ENCODE measurements around the gene EPHA10.

GRCh38 chr1:37704966-37705365, 60.0 kb downstream of the EPHA10 start:
- TF ChIP-seq CTCF (IDR thresholded peaks at IDR 0.05) (no peak), POLR2A (IDR thresholded peaks at IDR 0.05; ENCODE audit: low read depth) (no peak), POLR2AphosphoS5 (IDR thresholded peaks at IDR 0.05) (no peak)
